Measurements from ENCODE around the gene PNMA6E.

Gene PNMA6E

GRCh38 chrX:153384390-153384789 lies 16.8 kb downstream of the PNMA6E start:
- no peak for DNase-seq (ENCODE audit: low read depth in 2 of 2)

- no peak for DNase-seq (ENCODE audit: low read depth in 2 of 2)
These were observed 18.3 kb downstream of the PNMA6E start for GRCh38 chrX:153382563-153383482.

DNA sequence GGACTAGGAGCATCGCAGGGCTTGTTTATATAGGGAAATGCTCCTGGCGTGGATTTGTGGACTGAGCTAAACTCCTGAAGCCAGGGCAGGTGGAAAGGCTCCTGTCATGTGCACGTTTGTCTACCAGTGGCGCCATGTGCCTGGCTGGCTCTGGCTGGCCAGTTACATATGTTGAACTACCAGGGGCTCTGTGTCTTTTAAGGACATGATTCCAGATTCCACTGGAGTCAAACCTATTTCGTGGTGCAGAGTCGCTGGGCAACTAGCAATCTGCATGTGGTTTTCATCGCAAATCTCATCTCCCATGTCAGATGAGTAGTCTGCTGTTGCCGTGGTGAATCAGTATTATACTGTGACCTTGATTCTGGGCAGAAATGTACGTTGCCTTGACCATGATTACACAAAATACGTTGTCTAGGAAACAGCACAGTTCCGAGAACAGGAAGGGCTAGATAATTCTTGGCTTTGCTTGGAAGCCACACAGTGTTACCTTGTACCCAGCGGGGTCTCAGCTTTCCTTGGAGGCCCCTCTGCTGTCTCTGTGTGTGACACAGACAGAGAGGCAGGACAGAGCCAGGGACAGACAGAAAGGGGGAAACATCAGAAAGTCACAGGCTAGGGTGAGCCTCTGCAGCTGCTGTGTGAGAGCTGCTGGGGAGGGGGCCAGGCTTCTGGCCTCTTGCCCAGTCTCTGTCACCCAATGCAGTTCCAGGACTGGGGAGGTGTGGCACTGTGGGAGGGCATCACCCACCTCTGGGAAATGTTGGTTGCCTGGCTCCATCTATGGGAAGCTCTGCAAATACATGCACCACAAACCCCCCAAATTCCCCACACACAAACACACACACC lies 19.2 kb downstream of the PNMA6E start:
- DNase-seq (ENCODE audit: low read depth in 2 of 2), result peak in 1 of 2 donors; percentile 4

DNA sequence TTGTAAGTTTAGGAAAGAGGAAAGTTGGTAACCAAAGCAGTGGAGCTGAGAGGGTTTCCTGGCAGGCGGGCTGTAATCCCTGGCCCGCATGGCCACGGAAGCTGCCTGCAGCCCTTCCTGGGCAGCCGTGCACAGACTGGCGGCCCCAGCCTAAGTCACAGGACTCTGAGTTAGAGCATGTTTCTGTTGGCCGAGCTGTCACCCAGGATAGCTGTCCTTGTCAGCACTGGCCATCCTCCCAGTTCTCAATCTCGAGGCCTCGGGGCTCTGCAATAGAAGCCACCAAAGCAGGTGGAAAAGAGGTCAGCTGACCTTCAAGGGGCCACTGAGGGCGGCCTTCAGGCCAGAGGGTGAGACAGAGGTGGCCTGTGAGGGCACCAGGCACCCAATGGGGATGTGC lies 20.5 kb downstream of the PNMA6E start:
- no peak for DNase-seq (ENCODE audit: low read depth in 2 of 2)

- DNase-seq (ENCODE audit: low read depth in 2 of 2), result no peak
These were observed 21.1 kb downstream of the PNMA6E start for GRCh38 chrX:153379971-153380581.

- DNase-seq (ENCODE audit: low read depth in 2 of 2), result no peak
These were observed 21.6 kb downstream of the PNMA6E start for GRCh38 chrX:153379508-153379907.

DNA sequence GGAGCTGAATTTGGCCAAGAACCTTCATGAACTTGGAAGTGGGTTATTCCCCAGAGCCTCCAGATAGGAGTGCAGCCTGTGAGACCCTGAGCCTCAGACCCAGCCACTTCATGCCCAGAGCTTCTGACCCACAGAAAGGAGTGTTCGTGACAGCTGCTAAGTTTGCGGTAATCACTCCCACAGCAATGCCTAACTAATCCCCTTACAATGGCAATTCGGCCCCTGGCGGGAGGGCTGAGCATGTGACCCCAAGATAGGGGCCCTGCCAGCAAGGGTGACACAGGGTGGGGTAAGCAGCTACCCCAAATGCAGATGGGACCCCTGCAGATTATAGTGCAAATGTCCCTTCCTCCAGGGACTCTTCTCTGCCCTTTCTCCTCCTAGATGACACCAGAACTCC lies 22.5 kb downstream of the PNMA6E start:
- DNase-seq (ENCODE audit: low read depth in 2 of 2), result no peak

DNA sequence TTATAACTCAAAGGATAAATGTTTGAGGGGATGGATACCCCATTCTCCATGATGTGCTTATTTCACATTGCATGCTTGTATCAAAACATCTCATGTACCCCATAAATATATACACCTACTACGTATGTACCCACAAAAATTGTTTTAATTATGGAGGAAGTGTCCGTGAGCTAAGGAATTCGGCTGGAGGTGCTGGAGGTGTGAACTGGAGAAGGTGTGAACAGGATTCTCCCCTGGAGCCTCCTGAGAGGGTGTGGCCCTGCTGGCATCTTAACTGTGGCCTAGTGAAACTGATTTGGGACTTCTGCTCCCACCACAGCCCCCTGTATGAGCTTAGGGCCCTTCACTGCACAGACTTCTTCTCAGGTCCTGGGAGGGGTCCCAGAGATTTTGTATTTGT lies 23.4 kb downstream of the PNMA6E start:
- DNase-seq (ENCODE audit: low read depth in 2 of 2), result no peak

GRCh38 chrX:153375571-153375970 lies 25.6 kb downstream of the PNMA6E start:
- no peak for DNase-seq (ENCODE audit: low read depth in 2 of 2)

DNA sequence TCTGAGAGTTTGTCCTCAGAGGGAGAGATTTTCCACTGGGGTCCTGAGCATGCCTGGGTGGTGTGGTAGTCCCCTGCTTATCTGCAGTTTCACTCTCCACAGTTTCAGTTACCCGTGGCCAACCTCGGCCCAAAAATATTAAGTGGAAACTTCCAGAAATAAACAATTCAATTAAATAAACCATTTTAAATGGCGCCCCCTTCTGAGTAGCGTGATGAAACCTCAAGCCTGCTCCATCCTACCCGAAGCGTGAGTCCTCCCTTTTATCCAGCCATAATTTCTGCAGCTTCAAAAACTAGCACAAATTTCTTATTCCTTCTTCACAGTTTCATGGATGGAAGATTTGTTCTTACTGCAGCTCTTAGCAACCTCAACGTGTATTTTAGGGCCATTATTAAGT lies 26.7 kb downstream of the PNMA6E start:
- no peak for DNase-seq (ENCODE audit: low read depth in 2 of 2)

DNA sequence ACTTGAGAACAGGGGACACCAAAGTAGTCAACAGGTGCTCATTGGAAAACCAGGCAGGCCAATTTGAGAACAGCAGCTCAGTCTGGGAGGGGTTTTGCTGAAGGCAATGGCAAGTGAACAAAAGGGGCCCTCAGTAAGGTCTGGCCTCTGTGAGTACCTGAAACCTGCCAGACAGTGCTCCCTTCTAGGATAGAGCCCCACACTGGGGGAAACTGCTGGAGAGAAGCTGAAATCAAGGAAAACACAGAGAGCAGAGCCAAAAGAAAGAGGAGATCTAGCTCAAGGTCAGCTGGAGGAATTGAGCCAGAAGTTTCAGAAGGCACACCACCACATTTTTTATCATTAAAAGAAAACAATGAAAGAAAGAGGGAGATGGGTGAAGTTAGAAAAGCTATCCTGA lies 28.2 kb downstream of the PNMA6E start:
- no peak for DNase-seq (ENCODE audit: low read depth in 2 of 2)

DNA sequence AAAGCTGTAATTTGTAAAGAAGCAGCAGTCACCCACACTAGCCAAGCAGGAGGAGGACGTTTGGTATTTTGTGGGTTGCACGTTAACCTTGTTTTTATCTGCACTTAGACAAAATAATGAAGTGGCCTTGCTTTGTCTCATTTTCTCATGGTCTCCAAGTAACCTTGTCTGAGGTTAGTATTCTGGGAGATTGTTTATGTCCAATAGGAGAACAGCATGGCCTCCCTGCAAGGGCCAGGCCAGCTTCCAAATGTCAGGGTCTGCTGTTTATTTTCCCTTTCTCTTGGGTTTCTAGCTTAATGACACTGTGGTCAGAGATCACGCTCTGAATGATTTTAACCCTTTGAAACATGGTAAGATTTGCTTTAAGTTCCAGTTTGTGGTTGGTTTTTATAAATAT lies 29.9 kb downstream of the PNMA6E start:
- DNase-seq (ENCODE audit: low read depth in 2 of 2), result no peak

DNA sequence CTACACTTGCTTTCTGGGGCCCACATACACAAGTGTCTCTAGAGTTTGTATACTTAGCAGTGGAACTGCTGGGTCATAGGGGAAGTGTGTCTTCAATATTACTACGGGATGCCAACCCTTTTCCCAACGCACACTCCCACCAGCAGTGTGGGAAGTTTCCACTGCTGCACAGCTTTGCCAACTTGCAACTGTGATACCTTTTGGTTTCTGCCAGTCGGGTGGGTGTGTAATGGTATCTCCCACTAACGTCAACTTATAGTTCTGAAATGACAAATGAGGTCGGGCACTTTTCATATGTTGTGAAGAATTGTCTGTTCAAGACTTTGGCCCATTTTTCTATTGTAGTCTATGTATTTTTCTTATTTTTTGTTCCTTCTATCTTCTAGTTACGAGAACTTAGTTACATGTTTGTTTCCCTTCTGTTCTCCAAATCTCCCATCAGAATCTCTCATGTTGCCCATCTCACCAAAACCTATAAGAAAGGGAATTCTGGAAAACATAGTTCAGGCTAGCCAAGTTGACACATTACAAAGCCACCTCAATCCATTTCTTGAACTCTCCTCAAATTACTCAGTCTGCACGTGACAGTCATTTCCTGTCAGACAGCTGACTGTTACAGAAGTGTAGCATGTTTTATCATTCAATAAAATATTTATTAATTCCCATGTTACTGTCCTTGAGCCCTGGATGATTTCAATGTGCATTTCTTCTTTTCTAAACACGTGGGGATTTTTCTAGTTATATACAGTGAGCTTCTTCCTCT lies 30.7 kb downstream of the PNMA6E start:
- DNase-seq (ENCODE audit: low read depth in 2 of 2), result no peak

DNA sequence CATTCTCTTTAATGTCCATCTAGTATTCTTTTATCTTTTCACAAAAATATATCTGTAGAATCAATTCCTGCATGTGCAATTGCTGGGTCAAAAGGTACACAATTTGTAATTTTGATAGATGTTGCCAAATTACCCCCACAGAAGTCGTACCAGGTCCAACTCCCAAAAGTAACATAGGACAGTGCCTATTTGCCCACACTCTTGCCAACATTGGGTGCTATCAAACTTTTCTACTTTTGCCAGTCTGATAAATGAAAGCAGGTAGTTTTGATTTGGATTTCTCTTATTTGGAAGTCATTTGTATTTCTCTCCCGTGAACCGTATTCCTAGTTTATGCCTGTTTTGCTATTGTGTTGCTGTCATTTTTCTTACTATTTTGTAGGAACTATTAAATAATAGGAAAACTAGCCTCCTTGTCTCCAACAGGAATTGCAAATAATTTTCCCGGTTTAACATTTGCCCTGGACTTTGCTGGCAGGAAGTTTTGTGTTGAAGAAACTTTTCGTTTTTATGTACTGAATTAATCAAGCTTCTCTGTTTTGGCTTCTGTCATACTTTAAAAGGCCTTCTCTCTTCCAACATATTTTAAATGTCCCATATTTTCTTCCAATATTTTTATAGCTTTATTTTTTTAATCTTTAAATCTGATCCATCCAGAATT lies 34.1 kb downstream of the PNMA6E start:
- no peak for DNase-seq (ENCODE audit: low read depth in 2 of 2)

DNA sequence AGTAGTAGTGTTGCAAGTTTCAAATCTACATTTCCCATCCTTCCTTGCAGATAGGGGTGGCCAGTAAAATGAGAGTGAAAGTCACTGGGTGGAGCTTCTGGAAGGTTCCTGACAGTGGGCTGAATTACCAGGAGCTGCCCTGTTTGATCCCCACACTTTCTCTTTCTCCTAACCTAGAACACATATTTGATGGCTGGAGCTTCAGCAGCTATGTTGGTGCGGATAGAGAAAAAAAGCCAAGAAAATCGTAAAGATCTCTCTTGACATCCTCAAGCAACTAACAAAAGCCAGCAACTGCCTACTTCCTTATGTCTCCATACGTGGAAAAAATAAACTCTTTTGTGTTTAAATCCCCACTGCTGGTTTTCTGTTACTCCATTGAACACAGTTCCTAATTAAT lies 35.0 kb downstream of the PNMA6E start:
- no peak for DNase-seq (ENCODE audit: low read depth in 2 of 2)

DNA sequence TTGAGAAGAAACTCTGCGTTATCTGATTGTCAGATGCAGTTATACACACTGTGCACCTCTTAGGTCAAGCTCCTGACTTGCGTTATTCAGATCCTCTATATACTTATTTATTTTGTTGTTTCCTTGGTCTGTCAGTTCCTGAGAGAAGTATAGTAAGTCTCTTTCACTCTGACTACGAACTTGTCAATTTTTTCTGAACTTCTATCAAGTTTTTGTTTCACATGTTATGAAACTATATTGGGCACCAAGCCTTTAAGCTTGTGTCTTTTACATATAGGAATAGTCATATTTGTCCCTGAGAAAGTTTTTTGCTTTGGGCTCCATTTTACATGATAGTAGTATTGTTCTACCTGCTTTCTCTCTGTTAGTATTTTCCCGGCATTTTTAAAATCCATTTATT lies 35.5 kb downstream of the PNMA6E start:
- DNase-seq (ENCODE audit: low read depth in 2 of 2), result no peak

DNA sequence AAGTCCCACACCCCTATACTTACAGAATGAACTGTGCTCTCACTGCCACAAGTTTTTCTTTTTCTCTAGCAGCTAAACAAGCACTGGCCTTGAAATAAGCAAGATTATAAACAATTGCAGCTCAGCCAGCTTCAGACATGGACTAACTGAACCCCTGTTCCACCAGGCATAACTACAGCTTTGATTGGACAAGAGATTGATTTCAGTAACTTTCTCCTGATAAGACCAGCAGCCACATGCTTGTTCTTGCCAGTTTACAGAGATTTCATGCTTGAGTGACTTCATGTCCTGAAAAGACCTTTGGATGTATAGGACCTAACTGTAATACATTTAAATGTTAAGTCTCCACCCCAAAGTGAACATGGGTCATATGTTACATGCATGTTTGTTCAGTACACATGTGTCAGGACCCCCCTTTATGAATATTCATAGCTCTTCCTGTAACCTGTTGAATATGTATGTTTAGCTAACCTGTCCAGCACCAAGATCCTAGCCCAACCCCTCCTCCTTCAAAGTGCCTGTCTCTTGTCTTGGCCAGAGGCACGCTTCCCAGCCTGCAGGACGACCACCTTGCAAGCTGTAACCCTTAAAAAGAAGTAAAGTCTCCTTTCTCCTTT lies 39.3 kb downstream of the PNMA6E start:
- no peak for DNase-seq (ENCODE audit: low read depth in 2 of 2)

GRCh38 chrX:153357877-153358276 lies 43.3 kb downstream of the PNMA6E start:
- no peak for DNase-seq (ENCODE audit: low read depth in 2 of 2)

- DNase-seq (ENCODE audit: low read depth in 2 of 2), result no peak
These were observed 47.7 kb downstream of the PNMA6E start for GRCh38 chrX:153353416-153353815.

DNA sequence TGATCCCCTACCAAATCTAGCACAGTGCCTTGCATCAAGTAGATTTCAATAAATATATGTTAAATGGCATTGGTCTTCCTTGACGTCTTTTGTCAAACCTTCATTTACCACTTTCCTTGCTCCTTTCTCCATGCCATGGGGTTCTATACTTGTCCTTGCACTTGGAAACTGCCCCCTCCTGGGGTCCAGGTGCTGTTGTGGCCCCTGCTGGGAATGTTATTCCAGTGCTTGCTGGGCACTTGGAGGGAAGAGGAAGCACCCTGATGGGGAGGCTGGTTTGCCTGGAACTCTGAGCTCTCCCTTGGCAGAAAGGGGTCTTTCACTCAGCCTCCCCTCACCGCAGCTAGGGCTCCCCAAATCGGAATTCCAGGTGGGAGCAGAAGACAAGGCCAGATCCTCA lies 48.3 kb downstream of the PNMA6E start:
- DNase-seq (ENCODE audit: low read depth in 2 of 2), result no peak

DNA sequence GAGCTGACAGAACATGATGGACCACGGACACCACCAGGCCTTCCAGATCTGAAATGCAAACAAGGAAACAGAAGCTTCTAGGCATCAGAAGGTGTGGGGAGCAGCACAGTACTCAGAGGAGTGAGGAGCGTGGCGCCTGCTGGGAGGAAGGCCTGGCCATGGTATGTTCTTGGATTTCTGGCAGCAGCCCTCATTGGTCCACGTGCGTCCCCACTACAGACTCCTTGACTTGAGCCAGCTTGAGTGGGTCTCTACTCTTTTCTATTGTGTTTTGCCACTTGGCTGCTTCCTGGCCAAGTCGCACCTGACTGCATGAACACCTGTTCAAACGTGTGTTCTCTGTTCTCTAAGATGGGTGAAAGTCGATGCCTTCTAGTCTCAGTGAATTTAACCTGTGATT lies 49.2 kb downstream of the PNMA6E start:
- DNase-seq (ENCODE audit: low read depth in 2 of 2), result no peak

Data from stimulated activated CD8-positive, alpha-beta memory T cell treated with anti-CD3 and anti-CD28 coated beads, Interleukin-15, amount 100 ng/mL, for 48 hours (primary cell).